HepG2 (cell line): ENCODE measurements around the gene HELB. TPM values are rescaled to one million over a fixed set of nuclear protein-coding genes. Genes with fewer than 3 reads are reported as not detected.
A peak's percentile ranks its signal among the peaks of the same experiment; 100 is the strongest.

Source experiments
- ATAC-seq: fragments of 200-7000 bp; cut with Tn5 transposase; 3 replicates; pipeline ENCODE4 v1.9.1; 2020; ENCODE audit warnings: mild to moderate bottlenecking, moderate library complexity
- BruUV-seq: library from RNA; stranded (reverse); fragments of 400-500 nt; replicated peaks from 2 replicates; lab custom pipeline; 2021; lab: Mats Ljungman, UMichigan
- CTCF ChIA-PET: fragments of 300-600 bp; formaldehyde crosslinking; extraction: SDS; loops from one replicate; lab custom pipeline; 2021; ENCODE audit warnings: low total read pairs, inconsistent platforms, low intra/inter-chr PET ratio; lab: Yijun Ruan, JAX
- POLR2A ChIA-PET: fragments of 350-600 bp; sonication (Branson Sonifier 250); formaldehyde crosslinking; loops from one replicate; lab custom pipeline; 2020; ENCODE audit warnings: antibody characterized with exemption, inconsistent platforms; lab: Yijun Ruan, JAX
- DNase-seq: peaks from one replicate; pipeline ENCODE4 v3.0.0-alpha.2; 2015; ENCODE audit warnings: low spot score
- FAIRE-seq: peaks from 3 replicates; lab custom pipeline; 2011; peaks lifted over from hg19 to GRCh38; lab: Jason Lieb, UNC
- H2AFZ ChIP-seq: one replicate; pipeline ENCODE4 v1.6.1; 2011; ENCODE audit warnings: low read length, inconsistent platforms
- H3K27ac ChIP-seq: fragments of 300-600 bp; 3 replicates; pipeline ENCODE4 v1.8.0; 2011; ENCODE audit warnings: mixed run types, mild to moderate bottlenecking, mixed read lengths, low read length, inconsistent platforms; ENCODE audit not compliant: insufficient read depth; ENCODE audit errors: extremely low read length
- H3K27me3 ChIP-seq, 2 experiments: fragments of 200-600 bp in 1 of 2; 2 replicates in 1 of 2; 3 replicates in 1 of 2; pipeline versions ENCODE4 v1.6.0 to v1.8.0; 2011; ENCODE audit warnings: low read length in 2 of 2, mild to moderate bottlenecking in 2 of 2, moderate library complexity in 2 of 2, inconsistent platforms in 1 of 2; ENCODE audit not compliant: insufficient read depth in 2 of 2, control insufficient read depth in 1 of 2
- H3K36me3 ChIP-seq, 2 experiments: fragments of 200-600 bp in 1 of 2; replicated peaks in 1 of 2; 2 replicates in 1 of 2; 3 replicates in 1 of 2; pipeline versions ENCODE4 v1.5.1 to v1.8.0; 2011; ENCODE audit warnings: low read length in 2 of 2, inconsistent platforms in 1 of 2; ENCODE audit not compliant: insufficient read depth in 2 of 2, control insufficient read depth in 1 of 2
- H3K4me1 ChIP-seq: 2 replicates; pipeline ENCODE4 v1.5.1; 2012; ENCODE audit warnings: low read length, inconsistent platforms; ENCODE audit not compliant: insufficient read depth
- H3K4me2 ChIP-seq: 2 replicates; pipeline ENCODE4 v1.6.0; 2011; ENCODE audit warnings: low read depth, low read length, inconsistent platforms
- H3K4me3 ChIP-seq, 3 experiments: fragments of 200-600 bp in 1 of 3; sonication (generic), shearing (Covaris generic) in 1 of 3; replicated peaks in 1 of 3; 2 replicates each; pipeline ENCODE4 v1.5.1; 2011 to 2016; ENCODE audit warnings: low read length in 3 of 3, inconsistent platforms in 2 of 3, low read depth in 2 of 3, mild to moderate bottlenecking in 2 of 3, control low read depth in 1 of 3, mixed read lengths in 1 of 3; ENCODE audit not compliant: insufficient read depth in 1 of 3
- H3K79me2 ChIP-seq: one replicate; pipeline ENCODE4 v1.6.1; 2011; ENCODE audit warnings: low read length, inconsistent platforms; ENCODE audit not compliant: insufficient read depth
- H3K9ac ChIP-seq: 2 replicates; pipeline ENCODE4 v1.6.0; 2011; ENCODE audit warnings: mild to moderate bottlenecking, low read depth, low read length, inconsistent platforms; ENCODE audit not compliant: insufficient read depth
- H3K9me3 ChIP-seq: 2 replicates; pipeline ENCODE4 v1.5.1; 2012; ENCODE audit warnings: mild to moderate bottlenecking, low read length
- H4K20me1 ChIP-seq: 2 replicates; pipeline ENCODE4 v1.6.0; 2011; ENCODE audit warnings: inconsistent platforms, mild to moderate bottlenecking, low read length, moderate library complexity; ENCODE audit not compliant: insufficient read depth
- ATF1 ChIP-seq: IDR thresholded peaks from 2 replicates; pipeline ENCODE4 v1.6.1; 2016; ENCODE audit warnings: mild to moderate bottlenecking, control low read depth
- CBX1 ChIP-seq: IDR thresholded peaks from one replicate; pipeline ENCODE4 v1.6.1; 2016; ENCODE audit warnings: antibody characterized with exemption, low read depth
- JUN ChIP-seq: sonication (generic); formaldehyde crosslinking; IDR thresholded peaks from 2 replicates; pipeline ENCODE4 v1.4.0; 2020; ENCODE audit warnings: mild to moderate bottlenecking, missing genetic modification reagents
- SMC3 ChIP-seq: IDR thresholded peaks from 2 replicates; pipeline ENCODE4 v1.6.1; 2011; ENCODE audit warnings: low read length, improper control_type of control experiment
- SRY ChIP-seq: sonication (generic); formaldehyde crosslinking; IDR thresholded peaks from 2 replicates; pipeline ENCODE4 v1.8.0; 2022; ENCODE audit warnings: mild to moderate bottlenecking, missing genetic modification reagents
- STAG1 ChIP-seq: sonication (generic); formaldehyde crosslinking; IDR thresholded peaks from 2 replicates; pipeline ENCODE4 v1.4.0; 2020; ENCODE audit warnings: missing genetic modification reagents
- TEAD3 ChIP-seq: optimal IDR thresholded peaks from 2 replicates; pipeline ENCODE3; 2016; ENCODE audit warnings: borderline replicate concordance
- ZNF468 ChIP-seq: sonication (generic); formaldehyde crosslinking; IDR thresholded peaks from 2 replicates; pipeline ENCODE4 v1.8.0; 2022; ENCODE audit warnings: mild to moderate bottlenecking, moderate library complexity, missing genetic modification reagents
- ZNF577 ChIP-seq: sonication (generic); formaldehyde crosslinking; IDR thresholded peaks from 2 replicates; pipeline ENCODE4 v1.4.0; 2020; ENCODE audit warnings: mild to moderate bottlenecking, low read depth, missing genetic modification reagents, borderline replicate concordance
- ZNF644 ChIP-seq: IDR thresholded peaks from 2 replicates; pipeline ENCODE4 v1.6.1; 2016; ENCODE audit warnings: low read depth
- WGBS: methylation state at CpG from one replicate; pipeline ENCODE4 v1.1.6; 2017; ENCODE audit warnings: low lambda C conversion rate; 5-methylcytosine and 5-hydroxymethylcytosine counted together
- in situ Hi-C: cut with HindIII; loops from 2 replicates; pipeline ENCODE4 v1.10.0; 2017; ENCODE audit warnings: low pct_unique_long_range_greater_than_20kb; ENCODE audit not compliant: extremely low pct_ligation_motif_present
- intact Hi-C: fragments of 100-400 bp; cut with micrococcal nuclease; formaldehyde crosslinking; loops from one replicate; pipeline ENCODE4 v1.10.0; 2022; ENCODE audit not compliant: unreplicated experiment
- polyA plus RNA-seq, 8 experiments: library from polyadenylated mRNA; depleted of rRNA in 3 of 8; stranded (reverse) in 7 of 8; unstranded in 1 of 8; fragments of >200 nt; fragmentation: Illumina TruSeq in 4 of 8; extraction: Trizol in 4 of 8; gene quantifications; 2 replicates each; pipeline versions ENCODE4 v1.2.1 to v1.2.3, GENCODE V29; 2011 to 2016; ENCODE audit warnings: low read depth in 4 of 8, missing spikeins in 1 of 8, mixed read lengths in 1 of 8; ENCODE audit not compliant: insufficient read depth in 1 of 8
- total RNA-seq, 5 experiments: library from RNA; depleted of rRNA; stranded (reverse); fragments of >200 nt; fragmentation: Illumina TruSeq; extraction: Trizol; gene quantifications; 2 replicates each; pipeline ENCODE4 v1.2.3, GENCODE V29; 2016; ENCODE audit warnings: low read depth in 1 of 5
- TF ChIP-seq, protein P1 (sequence below): sonication (generic); formaldehyde crosslinking; IDR thresholded peaks from 2 replicates; pipeline ENCODE4 v1.5.1; 2020; ENCODE audit warnings: missing genetic modification reagents, mild to moderate bottlenecking, borderline replicate concordance
- TF ChIP-seq, protein P2 (sequence below): sonication (generic); formaldehyde crosslinking; IDR thresholded peaks from 2 replicates; pipeline ENCODE4 v1.5.0; 2020; ENCODE audit warnings: missing genetic modification reagents
- TF ChIP-seq, protein P3 (sequence below): sonication (generic); formaldehyde crosslinking; IDR thresholded peaks from 2 replicates; pipeline ENCODE4 v1.5.0; 2020; ENCODE audit warnings: mild to moderate bottlenecking, missing genetic modification reagents, moderate library complexity
- TF ChIP-seq, protein P4 (sequence below): sonication (generic); formaldehyde crosslinking; IDR thresholded peaks from 2 replicates; pipeline ENCODE4 v1.4.0; 2020; ENCODE audit warnings: mild to moderate bottlenecking, missing genetic modification reagents

The HELB gene
- total and polyA plus RNA-seq, 2 of the 13 experiments (the other 11 are each of a cell fraction or from before 2014, with no cell fraction given) = 1.7 to 3.7 TPM

DNA sequence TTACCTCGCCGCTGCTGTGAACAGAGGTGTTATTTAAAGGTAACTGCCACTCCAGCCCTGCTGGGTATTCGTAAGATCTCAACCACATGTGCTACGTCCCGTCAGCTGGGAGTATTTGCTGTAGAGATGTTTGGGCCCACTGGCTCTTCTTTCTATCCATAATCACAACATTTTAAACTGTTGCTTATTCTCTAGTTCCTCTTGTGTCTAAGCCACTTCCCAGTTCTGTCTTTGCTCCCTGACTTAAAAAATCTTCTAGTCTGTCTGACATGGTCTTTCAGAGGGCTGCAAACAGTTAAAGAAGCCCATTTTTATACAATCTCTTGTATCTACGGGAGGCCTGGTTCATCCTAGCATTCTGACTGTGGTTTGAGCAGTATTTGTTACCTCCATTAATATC lies 33.2 kb upstream of the HELB start (continued):
- TF ChIP-seq CBX1 (no peak), SRY (CRISPR knock-in tag) (no peak)
- TF ChIP-seq, protein P1, sequence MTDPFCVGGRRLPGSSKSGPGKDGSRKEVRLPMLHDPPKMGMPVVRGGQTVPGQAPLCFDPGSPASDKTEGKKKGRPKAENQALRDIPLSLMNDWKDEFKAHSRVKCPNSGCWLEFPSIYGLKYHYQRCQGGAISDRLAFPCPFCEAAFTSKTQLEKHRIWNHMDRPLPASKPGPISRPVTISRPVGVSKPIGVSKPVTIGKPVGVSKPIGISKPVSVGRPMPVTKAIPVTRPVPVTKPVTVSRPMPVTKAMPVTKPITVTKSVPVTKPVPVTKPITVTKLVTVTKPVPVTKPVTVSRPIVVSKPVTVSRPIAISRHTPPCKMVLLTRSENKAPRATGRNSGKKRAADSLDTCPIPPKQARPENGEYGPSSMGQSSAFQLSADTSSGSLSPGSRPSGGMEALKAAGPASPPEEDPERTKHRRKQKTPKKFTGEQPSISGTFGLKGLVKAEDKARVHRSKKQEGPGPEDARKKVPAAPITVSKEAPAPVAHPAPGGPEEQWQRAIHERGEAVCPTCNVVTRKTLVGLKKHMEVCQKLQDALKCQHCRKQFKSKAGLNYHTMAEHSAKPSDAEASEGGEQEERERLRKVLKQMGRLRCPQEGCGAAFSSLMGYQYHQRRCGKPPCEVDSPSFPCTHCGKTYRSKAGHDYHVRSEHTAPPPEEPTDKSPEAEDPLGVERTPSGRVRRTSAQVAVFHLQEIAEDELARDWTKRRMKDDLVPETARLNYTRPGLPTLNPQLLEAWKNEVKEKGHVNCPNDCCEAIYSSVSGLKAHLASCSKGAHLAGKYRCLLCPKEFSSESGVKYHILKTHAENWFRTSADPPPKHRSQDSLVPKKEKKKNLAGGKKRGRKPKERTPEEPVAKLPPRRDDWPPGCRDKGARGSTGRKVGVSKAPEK (CRISPR knock-in tag) = no peak
- TF ChIP-seq, protein P2, sequence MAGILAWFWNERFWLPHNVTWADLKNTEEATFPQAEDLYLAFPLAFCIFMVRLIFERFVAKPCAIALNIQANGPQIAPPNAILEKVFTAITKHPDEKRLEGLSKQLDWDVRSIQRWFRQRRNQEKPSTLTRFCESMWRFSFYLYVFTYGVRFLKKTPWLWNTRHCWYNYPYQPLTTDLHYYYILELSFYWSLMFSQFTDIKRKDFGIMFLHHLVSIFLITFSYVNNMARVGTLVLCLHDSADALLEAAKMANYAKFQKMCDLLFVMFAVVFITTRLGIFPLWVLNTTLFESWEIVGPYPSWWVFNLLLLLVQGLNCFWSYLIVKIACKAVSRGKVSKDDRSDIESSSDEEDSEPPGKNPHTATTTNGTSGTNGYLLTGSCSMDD (CRISPR knock-in tag) = no peak
- TF ChIP-seq, all 625 proteins: peak for 0

DNA sequence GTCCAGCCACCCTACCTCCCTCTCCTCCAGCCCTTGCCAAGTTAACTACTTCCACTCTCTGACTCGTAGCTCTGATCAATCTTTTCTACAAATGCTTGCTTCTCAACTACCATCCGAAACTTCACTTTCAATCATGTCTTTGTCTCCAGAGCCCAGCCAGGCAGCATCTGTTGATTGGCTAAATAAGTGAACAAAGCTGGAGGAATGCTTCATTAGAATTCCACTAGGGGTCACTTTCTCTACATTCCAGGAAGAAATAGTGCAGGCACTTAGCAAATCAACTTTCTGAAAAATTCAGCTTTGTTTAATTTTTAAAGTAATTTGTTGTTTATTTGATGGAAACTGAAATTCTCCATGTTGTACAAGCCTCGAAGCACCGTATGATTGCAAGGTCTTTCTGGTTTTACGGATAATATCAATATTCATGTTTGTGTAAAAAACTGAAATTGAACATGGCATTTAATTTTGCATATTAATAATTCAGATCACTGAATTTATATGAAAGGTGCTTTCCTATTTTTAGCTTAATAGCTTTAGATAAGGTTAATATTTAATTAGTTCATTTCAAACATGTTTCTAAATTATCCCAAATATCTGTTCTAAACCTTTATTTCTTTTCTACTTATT lies 32.4 kb upstream of the HELB start:
- DNase-seq (peak; percentile 40), ATAC-seq (peak; percentile 75), FAIRE-seq (peak; percentile 36)
- H3K4me3 ChIP-seq = no peak overlapping the region
- BruUV-seq = no TSS peak
- intact Hi-C loops (loop anchor here (2.0 kb wide), 1 partner anchor 139 kb away; no protein-coding TSS in a partner anchor), in situ Hi-C loops (loop anchor here (5.0 kb wide), 1 partner anchor 137 kb away; no protein-coding TSS in a partner anchor)
- H3K27ac ChIP-seq = no peak overlapping the region
- H3K27me3 ChIP-seq = peaks cover 0 to 3% of the 10 kb centered on the region in 2 experiments; a peak in 2 of 5 replicates
- CTCF ChIA-PET = interaction anchor here (1.3 to 1.6 kb wide), 2 partner anchors 139 to 140 kb away, joined by 3 to 6 read pairs; no protein-coding TSS in a partner anchor
- POLR2A ChIA-PET = interaction anchor here (0.9 kb wide), 1 partner anchor 33 kb away, joined by 3 read pairs; the partner anchor contains the start of gene HELB
- no peaks in the 10 kb centered on the region for H3K9me3 ChIP-seq
- H3K9ac ChIP-seq = no peak overlapping the region
- no peaks in the 10 kb centered on the region for H3K4me1 ChIP-seq
- H3K4me2 ChIP-seq = no peak overlapping the region
- H2AFZ ChIP-seq = no peak overlapping the region
- no peaks in the 10 kb centered on the region for H4K20me1 ChIP-seq
- 15% methylated on average over 5 of the region's 5 CpGs for WGBS
- H3K36me3 ChIP-seq = no peaks in the 10 kb centered on the region
- H3K79me2 ChIP-seq = no peaks in the 10 kb centered on the region
- TF ChIP-seq ZNF577 (no peak), JUN (CRISPR knock-in tag) (no peak), SMC3 (peak; percentile 29; the same call in 1 of the 2 replicates), ZNF644 (CRISPR knock-in tag) (peak; percentile 35; the same call in 1 of the 2 replicates), ATF1 (CRISPR knock-in tag) (no peak), STAG1 (CRISPR knock-in tag) (peak; percentile 50), ZNF468 (CRISPR knock-in tag) (no peak), TEAD3 (CRISPR knock-in tag) (peak; percentile 50)
- TF ChIP-seq, protein P3, sequence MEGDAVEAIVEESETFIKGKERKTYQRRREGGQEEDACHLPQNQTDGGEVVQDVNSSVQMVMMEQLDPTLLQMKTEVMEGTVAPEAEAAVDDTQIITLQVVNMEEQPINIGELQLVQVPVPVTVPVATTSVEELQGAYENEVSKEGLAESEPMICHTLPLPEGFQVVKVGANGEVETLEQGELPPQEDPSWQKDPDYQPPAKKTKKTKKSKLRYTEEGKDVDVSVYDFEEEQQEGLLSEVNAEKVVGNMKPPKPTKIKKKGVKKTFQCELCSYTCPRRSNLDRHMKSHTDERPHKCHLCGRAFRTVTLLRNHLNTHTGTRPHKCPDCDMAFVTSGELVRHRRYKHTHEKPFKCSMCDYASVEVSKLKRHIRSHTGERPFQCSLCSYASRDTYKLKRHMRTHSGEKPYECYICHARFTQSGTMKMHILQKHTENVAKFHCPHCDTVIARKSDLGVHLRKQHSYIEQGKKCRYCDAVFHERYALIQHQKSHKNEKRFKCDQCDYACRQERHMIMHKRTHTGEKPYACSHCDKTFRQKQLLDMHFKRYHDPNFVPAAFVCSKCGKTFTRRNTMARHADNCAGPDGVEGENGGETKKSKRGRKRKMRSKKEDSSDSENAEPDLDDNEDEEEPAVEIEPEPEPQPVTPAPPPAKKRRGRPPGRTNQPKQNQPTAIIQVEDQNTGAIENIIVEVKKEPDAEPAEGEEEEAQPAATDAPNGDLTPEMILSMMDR (CRISPR knock-in tag) = peak; percentile 59
- TF ChIP-seq, protein P4, sequence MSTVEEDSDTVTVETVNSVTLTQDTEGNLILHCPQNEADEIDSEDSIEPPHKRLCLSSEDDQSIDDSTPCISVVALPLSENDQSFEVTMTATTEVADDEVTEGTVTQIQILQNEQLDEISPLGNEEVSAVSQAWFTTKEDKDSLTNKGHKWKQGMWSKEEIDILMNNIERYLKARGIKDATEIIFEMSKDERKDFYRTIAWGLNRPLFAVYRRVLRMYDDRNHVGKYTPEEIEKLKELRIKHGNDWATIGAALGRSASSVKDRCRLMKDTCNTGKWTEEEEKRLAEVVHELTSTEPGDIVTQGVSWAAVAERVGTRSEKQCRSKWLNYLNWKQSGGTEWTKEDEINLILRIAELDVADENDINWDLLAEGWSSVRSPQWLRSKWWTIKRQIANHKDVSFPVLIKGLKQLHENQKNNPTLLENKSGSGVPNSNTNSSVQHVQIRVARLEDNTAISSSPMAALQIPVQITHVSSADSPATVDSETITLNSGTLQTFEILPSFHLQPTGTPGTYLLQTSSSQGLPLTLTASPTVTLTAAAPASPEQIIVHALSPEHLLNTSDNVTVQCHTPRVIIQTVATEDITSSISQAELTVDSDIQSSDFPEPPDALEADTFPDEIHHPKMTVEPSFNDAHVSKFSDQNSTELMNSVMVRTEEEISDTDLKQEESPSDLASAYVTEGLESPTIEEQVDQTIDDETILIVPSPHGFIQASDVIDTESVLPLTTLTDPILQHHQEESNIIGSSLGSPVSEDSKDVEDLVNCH (CRISPR knock-in tag) = no peak
